DOHH2 (cell line): ENCODE measurements around the gene RBM33.

Experiments
- H3F3A ChIP-seq: fragments of 200-600 bp; sonication (generic), shearing (Covaris generic); 2 replicates; pipeline ENCODE4 v1.6.0; 2016; ENCODE audit warnings: antibody characterized with exemption, mild to moderate bottlenecking; ENCODE audit not compliant: control insufficient read depth, insufficient read depth
- H3K27ac ChIP-seq: fragments of 200-600 bp; sonication (generic); 2 replicates; pipeline ENCODE4 v1.5.1; 2014; ENCODE audit warnings: low read depth, mild to moderate bottlenecking, low read length, moderate library complexity
- H3K27me3 ChIP-seq: fragments of 200-600 bp; sonication (generic); 2 replicates; pipeline ENCODE4 v1.6.1; 2014; ENCODE audit warnings: mild to moderate bottlenecking, low read length, mixed read lengths; ENCODE audit not compliant: control insufficient read depth
- H3K36me3 ChIP-seq: fragments of 200-600 bp; sonication (generic); 2 replicates; pipeline ENCODE4 v1.6.1; 2014; ENCODE audit warnings: mild to moderate bottlenecking, low read length, moderate library complexity, mixed read lengths; ENCODE audit not compliant: control insufficient read depth
- H3K4me1 ChIP-seq: fragments of 200-600 bp; sonication (generic); 2 replicates; pipeline ENCODE4 v1.6.1; 2014; ENCODE audit warnings: mild to moderate bottlenecking, low read length, mixed read lengths; ENCODE audit not compliant: control insufficient read depth
- H3K4me2 ChIP-seq: fragments of 200-600 bp; sonication (generic); 2 replicates; pipeline ENCODE4 v1.6.0; 2014; ENCODE audit warnings: mild to moderate bottlenecking, low read length, moderate library complexity
- H3K4me3 ChIP-seq: fragments of 200-600 bp; sonication (generic); 2 replicates; pipeline ENCODE4 v1.5.1; 2014; ENCODE audit warnings: mild to moderate bottlenecking, low read length, mixed read lengths
- H3K79me2 ChIP-seq: fragments of 200-600 bp; sonication (generic); 2 replicates; pipeline ENCODE4 v1.6.1; 2014; ENCODE audit warnings: mild to moderate bottlenecking, low read length, mixed read lengths; ENCODE audit not compliant: control insufficient read depth
- H3K9me2 ChIP-seq: fragments of 200-600 bp; sonication (generic); replicated peaks from 2 replicates; pipeline ENCODE4 v1.6.1; 2014; ENCODE audit warnings: mild to moderate bottlenecking, low read length, mixed read lengths; ENCODE audit not compliant: control insufficient read depth
- H3K9me3 ChIP-seq: fragments of 200-600 bp; sonication (generic); 2 replicates; pipeline ENCODE4 v1.6.1; 2014; ENCODE audit warnings: antibody characterized with exemption, low read length, mixed read lengths; ENCODE audit not compliant: control insufficient read depth, insufficient read depth
- H4K20me1 ChIP-seq: fragments of 200-600 bp; sonication (generic); 2 replicates; pipeline ENCODE4 v1.6.0; 2014; ENCODE audit warnings: low read depth, mild to moderate bottlenecking, antibody characterized with exemption, low read length, moderate library complexity; ENCODE audit not compliant: control insufficient read depth, insufficient read depth
- EZH2phosphoT487 ChIP-seq: fragments of 200-600 bp; sonication (generic); IDR thresholded peaks from 2 replicates; pipeline ENCODE4 v1.6.1; 2017; ENCODE audit warnings: borderline replicate concordance, mild to moderate bottlenecking, antibody characterized with exemption, low read length, moderate library complexity, mixed read lengths
- TF ChIP-seq, protein P1 (sequence below): fragments of 200-600 bp; sonication (generic); IDR thresholded peaks from one replicate; pipeline ENCODE4 v1.5.1; 2014; ENCODE audit warnings: antibody characterized with exemption, mild to moderate bottlenecking, low read depth, low read length; ENCODE audit not compliant: poor library complexity, severe bottlenecking

RBM33 gene

DNA sequence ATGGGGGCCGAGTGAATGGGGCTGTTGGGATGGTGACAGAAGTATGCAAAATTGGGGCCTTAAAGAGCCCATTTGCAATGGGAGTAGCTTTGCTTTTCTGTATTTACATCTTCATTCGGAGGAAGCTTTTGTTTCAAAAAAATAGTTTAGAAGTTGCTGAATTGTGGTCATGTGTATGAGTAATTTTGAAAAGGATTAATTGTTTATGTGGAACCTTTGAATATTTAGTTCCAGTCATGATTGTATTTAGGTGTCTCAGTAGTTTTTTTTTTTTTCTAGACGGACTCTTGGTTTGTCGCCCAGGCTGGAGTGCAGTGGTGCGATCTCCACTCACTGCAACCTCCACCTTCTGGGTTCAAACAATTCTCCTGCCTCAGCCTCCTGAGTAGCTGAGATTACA lies 37.2 kb downstream of the RBM33 start:
- H3K27ac ChIP-seq = no peak overlapping the region
- H3K4me2 ChIP-seq = no peak overlapping the region
- H3K9me3 ChIP-seq = peaks cover 15% of the 10 kb centered on the region; the same call in 1 of the 2 replicates
- 0 out of 2 replicates have a peak, but pooled peaks cover 6% of the 10 kb centered on the region for H4K20me1 ChIP-seq
- H3K9me2 ChIP-seq = no peaks in the 10 kb centered on the region
- no peaks in the 10 kb centered on the region for H3K4me1 ChIP-seq
- TF ChIP-seq EZH2phosphoT487 = no peak
- TF ChIP-seq, protein P1, sequence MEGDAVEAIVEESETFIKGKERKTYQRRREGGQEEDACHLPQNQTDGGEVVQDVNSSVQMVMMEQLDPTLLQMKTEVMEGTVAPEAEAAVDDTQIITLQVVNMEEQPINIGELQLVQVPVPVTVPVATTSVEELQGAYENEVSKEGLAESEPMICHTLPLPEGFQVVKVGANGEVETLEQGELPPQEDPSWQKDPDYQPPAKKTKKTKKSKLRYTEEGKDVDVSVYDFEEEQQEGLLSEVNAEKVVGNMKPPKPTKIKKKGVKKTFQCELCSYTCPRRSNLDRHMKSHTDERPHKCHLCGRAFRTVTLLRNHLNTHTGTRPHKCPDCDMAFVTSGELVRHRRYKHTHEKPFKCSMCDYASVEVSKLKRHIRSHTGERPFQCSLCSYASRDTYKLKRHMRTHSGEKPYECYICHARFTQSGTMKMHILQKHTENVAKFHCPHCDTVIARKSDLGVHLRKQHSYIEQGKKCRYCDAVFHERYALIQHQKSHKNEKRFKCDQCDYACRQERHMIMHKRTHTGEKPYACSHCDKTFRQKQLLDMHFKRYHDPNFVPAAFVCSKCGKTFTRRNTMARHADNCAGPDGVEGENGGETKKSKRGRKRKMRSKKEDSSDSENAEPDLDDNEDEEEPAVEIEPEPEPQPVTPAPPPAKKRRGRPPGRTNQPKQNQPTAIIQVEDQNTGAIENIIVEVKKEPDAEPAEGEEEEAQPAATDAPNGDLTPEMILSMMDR = no peak
- peaks cover 94% of the 10 kb centered on the region for H3K36me3 ChIP-seq
- no peak overlapping the region for H3K4me3 ChIP-seq
- H3K79me2 ChIP-seq = peaks cover 94% of the 10 kb centered on the region
- H3K27me3 ChIP-seq = no peaks in the 10 kb centered on the region
- H3F3A ChIP-seq = no peaks in the 10 kb centered on the region

DNA sequence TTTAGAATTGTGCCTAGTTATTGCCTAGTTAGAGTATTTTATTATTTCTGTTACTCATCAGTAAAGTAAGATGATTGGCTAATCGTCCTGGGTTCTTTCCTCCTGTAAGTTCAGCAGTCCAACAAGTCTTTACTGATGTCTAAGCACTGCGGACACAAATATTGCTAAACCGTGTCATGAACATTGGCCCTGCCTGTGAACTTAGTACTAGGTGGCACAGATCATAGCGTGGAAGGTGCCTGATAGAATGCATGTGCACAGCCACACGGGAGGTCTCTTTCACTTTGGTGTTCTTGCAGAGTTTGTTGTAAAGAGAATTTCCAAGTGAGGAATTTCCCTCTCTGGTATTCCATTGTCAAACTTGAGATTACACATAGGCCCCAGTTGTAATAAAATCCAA lies 38.0 kb downstream of the RBM33 start:
- Histone ChIP-seq H3K4me2 (no peak overlapping the region), H3K27me3 (no peaks in the 10 kb centered on the region), H3F3A (no peaks in the 10 kb centered on the region), H3K4me3 (no peak overlapping the region), H3K36me3 (peaks cover 89% of the 10 kb centered on the region), H3K27ac (no peak overlapping the region), H4K20me1 (0 out of 2 replicates have a peak, but pooled peaks cover 4% of the 10 kb centered on the region), H3K9me3 (peaks cover 15% of the 10 kb centered on the region; the same call in 1 of the 2 replicates), H3K4me1 (no peaks in the 10 kb centered on the region), H3K9me2 (no peaks in the 10 kb centered on the region), H3K79me2 (peaks cover 92% of the 10 kb centered on the region)
- no peak for TF ChIP-seq EZH2phosphoT487
- TF ChIP-seq, protein P1 = no peak

DNA sequence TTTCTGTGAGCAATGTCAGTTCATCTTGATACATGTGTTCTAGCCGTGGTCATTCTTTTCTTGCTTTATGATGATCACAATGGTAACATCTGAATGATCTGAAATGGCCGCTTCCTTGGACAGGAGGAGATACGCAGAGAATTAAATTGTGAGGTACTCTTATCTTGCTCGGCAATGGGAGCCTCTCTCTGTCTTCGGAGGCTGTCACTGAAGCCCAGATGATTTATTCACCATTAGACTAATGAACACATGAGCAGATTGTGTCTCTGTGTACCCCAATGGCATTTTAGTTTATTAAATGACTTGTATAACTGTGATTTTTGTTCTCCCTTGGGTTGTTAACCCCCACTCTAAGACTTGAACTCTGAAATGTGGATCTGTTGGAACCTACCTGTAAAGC lies 38.6 kb downstream of the RBM33 start:
- peaks cover 83% of the 10 kb centered on the region for H3K36me3 ChIP-seq
- H3K4me3 ChIP-seq = no peak overlapping the region
- H3K4me1 ChIP-seq = no peaks in the 10 kb centered on the region

More for the DNA sequence above, 38.6 kb downstream of the RBM33 start:
- H3F3A ChIP-seq = no peaks in the 10 kb centered on the region
- no peak overlapping the region for H3K27ac ChIP-seq
- TF ChIP-seq, protein P1 = no peak
- TF ChIP-seq EZH2phosphoT487 = no peak
- H3K9me2 ChIP-seq = no peaks in the 10 kb centered on the region
- peaks cover 91% of the 10 kb centered on the region for H3K79me2 ChIP-seq
- 0 out of 2 replicates have a peak, but pooled peaks cover 4% of the 10 kb centered on the region for H4K20me1 ChIP-seq
- no peaks in the 10 kb centered on the region for H3K27me3 ChIP-seq
- H3K4me2 ChIP-seq = no peak overlapping the region
- peaks cover 15% of the 10 kb centered on the region; the same call in 1 of the 2 replicates for H3K9me3 ChIP-seq
